ENCODE data around the gene CTNND2.
"Not testable (repeated sequence)": the region's sequence is repeated elsewhere in the genome, so short reads cannot be mapped to it uniquely, and the experiment has no call there.

The CTNND2 gene

DNA sequence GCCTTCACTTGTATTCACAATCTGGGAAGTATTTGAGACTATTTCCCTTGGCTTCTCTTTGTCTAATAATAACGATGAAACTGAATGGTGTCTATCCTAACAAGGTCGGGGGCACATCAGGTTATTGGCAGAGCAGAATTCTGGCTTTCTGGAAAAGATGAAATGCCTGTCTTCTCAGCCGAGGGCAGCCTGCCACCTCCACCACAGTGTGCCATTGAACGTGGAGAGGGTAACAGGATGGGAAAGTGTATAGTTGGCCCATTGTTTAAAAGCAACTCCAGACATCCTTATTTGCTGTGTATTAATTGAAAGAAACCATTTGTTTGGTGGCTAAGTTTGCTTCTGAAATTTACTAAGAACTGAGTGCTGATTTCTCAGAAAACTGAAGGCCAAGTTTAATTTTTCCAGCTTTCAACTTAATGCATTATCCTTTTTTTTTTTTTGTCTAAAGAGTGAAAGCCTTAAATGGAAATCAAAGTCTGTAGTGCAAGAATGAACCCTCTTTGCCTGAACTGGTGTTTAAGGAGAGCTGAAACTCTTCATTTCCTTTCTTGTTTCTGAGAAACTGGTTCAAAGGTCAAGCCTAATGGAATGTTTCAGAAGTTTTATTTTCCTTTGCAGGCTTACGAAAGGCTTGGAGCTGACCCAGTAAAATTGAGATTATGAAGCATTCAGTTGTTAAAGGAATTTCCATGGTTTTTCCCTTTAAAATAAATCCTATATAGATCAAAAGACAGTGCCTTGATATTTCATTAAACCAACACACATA lies 579.5 kb downstream of the CTNND2 start:
- DNase-seq (ENCODE audit: low read depth, low spot score) = no peak
- TF ChIP-seq, protein P1, sequence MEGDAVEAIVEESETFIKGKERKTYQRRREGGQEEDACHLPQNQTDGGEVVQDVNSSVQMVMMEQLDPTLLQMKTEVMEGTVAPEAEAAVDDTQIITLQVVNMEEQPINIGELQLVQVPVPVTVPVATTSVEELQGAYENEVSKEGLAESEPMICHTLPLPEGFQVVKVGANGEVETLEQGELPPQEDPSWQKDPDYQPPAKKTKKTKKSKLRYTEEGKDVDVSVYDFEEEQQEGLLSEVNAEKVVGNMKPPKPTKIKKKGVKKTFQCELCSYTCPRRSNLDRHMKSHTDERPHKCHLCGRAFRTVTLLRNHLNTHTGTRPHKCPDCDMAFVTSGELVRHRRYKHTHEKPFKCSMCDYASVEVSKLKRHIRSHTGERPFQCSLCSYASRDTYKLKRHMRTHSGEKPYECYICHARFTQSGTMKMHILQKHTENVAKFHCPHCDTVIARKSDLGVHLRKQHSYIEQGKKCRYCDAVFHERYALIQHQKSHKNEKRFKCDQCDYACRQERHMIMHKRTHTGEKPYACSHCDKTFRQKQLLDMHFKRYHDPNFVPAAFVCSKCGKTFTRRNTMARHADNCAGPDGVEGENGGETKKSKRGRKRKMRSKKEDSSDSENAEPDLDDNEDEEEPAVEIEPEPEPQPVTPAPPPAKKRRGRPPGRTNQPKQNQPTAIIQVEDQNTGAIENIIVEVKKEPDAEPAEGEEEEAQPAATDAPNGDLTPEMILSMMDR (IDR thresholded peaks at IDR 0.05; ENCODE audit: insufficient read depth, low read length, missing control alignments) = no peak
- ChIA-PET POLR2A (no interaction called here), CTCF (no interaction called here)
- H3K4me3 ChIP-seq (ENCODE audit: low read depth, low read length) = no peak overlapping the region

DNA sequence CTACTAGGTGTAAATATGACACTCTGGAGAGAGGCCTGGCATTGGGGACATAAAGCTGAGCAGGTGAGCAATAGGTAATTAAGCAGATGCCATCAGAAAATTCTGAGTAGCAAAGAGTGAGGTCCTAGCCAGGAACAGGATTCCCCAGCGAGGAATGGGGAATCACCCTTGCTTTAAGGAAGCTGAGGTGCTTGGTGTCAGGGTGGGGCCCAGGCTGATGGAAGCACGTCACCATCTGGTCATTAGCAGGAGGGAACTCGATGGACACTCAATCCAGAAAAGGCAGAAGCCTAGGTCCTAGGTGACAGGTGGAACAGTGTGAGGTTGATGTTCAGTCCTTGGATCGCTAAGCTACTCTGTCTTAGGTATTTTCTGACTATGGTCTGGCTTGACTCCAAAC lies 580.5 kb downstream of the CTNND2 start:
- DNase-seq (ENCODE audit: low read depth, low spot score) = no peak
- TF ChIP-seq, protein P1 (IDR thresholded peaks at IDR 0.05; ENCODE audit: insufficient read depth, low read length, missing control alignments) = no peak
- H3K4me3 ChIP-seq (ENCODE audit: low read depth, low read length) = no peak overlapping the region
- ChIA-PET CTCF (no interaction called here), POLR2A (no interaction called here)

DNA sequence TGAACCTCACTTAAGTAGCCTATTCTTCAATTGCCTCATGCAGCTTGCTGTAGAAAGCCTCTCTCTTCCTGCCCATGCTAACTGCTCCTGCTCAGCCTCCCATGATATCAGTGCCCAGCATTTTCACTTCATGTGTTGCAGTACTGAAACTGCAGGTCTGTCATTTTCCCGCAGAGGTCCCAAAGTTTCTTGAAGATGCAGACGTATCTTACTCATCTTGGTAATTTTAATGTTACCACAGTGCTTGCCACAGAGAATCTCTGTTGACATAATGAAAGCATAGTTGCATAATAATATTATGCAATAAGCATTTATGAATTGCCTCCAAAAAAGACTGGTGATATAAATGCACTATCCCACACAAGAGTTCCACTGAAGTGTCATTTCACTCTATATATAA lies 582.1 kb downstream of the CTNND2 start:
- no peak overlapping the region for H3K4me3 ChIP-seq (ENCODE audit: low read depth, low read length)
- POLR2A ChIA-PET = no interaction called here
- TF ChIP-seq, protein P1 (IDR thresholded peaks at IDR 0.05; ENCODE audit: insufficient read depth, low read length, missing control alignments) = no peak
- no peak for DNase-seq (ENCODE audit: low read depth, low spot score)
- CTCF ChIA-PET = no interaction called here

DNA sequence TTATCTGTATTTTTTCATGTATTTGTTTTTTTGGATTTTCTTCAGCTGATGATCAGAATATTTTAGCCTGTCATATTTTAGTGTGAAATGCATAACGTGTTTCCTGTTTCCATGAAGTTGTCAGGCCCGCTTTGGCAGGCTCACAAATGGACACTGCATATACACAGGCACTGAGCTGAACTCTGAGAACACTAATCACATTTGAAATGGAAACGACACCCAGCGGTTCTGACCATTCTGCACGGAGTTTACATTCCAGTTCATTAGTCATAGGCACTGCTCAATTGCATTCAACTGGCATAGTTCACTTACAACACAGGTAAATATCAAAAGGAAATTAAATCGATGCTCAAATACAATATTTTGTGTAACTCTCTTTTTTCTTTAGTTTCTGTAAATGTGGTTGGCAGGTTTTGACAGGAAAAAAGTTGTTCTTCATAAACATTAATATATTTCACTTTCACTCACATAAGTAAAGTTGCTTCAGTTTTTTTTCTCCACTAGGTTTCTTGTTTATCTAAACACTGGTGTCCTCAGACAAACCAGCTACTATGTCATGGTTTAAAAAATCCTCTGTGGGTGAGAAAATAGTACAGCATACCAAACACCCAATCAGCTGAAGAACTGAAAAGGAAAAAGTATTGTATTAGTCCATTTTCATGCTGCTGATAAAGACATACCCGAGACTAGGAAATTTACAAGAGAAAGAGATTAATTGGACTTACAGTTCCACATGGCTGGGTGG lies 584.2 kb downstream of the CTNND2 start:
- POLR2A ChIA-PET = no interaction called here
- CTCF ChIA-PET = no interaction called here
- TF ChIP-seq, protein P1 (IDR thresholded peaks at IDR 0.05; ENCODE audit: insufficient read depth, low read length, missing control alignments) = no peak
- DNase-seq (ENCODE audit: low read depth, low spot score) = no peak
- no peak overlapping the region for H3K4me3 ChIP-seq (ENCODE audit: low read depth, low read length)

DNA sequence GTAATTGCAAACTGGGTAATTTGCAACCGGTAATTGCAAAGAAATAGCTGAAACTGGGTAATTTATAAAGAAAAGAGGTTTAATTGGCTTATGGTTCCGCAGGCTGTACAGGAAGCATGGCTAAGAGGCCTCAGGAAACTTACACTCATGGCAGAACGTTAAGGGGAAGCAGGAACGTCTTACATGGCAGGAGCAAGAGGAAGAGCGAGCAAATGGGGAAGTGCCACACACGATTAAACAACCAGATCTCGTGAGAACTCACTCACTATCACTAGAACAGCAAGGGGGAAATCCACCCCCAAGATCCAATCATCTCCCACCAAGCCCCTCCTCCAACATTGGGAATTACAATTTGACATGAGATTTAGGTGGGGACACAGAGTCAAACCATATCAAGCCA lies 590.6 kb downstream of the CTNND2 start:
- CTCF ChIA-PET; DNase-seq (ENCODE audit: low read depth, low spot score); H3K4me3 ChIP-seq (ENCODE audit: low read depth, low read length); POLR2A ChIA-PET: not testable (repeated sequence)

DNA sequence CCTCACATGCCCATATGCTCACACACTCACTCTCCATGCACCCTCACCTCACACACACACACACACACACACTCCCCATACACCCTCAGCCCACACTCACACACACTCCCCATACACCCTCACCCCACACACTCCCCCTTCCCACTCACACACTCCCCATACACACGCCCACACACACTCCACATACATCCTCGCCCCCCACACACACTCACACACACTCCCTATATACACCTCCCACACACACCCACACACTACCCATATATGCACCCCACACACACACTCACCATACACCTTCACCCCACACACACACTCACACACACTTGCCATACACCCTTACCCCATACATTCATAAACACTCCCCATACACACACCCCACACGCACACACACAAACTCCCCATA lies 592.5 kb downstream of the CTNND2 start:
- TF ChIP-seq, protein P1 (IDR thresholded peaks at IDR 0.05; ENCODE audit: insufficient read depth, low read length, missing control alignments) = no peak
- no peak for DNase-seq (ENCODE audit: low read depth, low spot score)
- no peak overlapping the region for H3K4me3 ChIP-seq (ENCODE audit: low read depth, low read length)
- ChIA-PET CTCF (no interaction called here), POLR2A (no interaction called here)
